HG03378 (cell line): ENCODE data around the gene TMEM132D.

Experiments used
- ATAC-seq: cut with Tn5 transposase; IDR thresholded peaks from one replicate; pipeline ENCODE4 v1.9.1; 2021; ENCODE audit warnings: mild to moderate bottlenecking, moderate library complexity; ENCODE audit not compliant: unreplicated experiment

Gene TMEM132D

DNA sequence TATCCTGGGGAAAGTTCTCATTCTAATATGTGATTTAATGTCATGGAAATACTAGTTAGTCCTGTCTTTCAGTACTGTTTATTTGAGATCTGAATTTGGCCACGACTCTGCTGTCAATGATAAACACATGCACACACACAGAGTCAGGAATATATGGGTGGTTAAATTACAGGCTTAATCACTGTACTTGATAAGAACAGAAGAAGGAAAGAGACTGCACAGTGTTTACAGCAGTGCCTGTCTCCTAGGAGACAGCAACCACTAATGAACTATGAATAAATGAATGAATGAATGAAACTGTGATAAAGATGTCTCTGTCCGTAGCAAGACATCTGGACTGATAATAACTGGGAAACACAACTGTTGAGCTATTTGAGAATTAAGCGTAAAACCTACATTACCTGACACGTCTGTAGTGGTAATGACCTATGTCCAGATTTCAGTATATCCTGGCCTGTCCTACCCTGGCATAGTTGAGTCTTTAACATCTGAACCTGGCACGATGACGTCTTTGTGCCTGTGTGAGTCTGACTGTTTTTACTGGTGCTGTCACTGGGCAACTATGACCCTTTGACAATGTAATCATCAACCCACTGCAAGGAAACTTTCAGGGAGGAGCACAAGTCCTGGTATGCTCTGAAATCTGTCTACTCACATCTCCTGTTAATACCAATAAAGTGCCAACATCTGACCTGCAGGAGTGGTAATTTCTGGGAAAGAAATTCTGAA lies 524.6 kb downstream of the TMEM132D start:
- no peak for ATAC-seq

DNA sequence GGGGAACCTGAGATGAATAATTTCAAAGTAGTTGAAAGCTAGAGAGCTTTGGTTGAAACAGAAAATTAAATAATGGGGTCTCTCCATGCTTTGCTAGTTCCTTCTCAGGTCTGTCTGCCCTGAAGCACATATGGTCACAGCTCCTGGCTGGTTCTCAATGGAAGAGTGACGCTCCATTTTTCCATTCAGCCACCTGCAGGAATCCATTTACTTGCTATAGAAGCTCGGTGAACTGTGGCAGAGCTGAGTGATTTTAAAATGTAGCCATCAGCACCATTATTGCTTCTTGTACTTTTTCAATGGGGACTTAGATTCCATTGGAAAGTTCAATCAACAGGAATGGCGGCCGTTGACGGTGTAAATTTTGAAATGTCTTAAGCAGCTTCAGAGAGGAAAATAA lies 525.3 kb downstream of the TMEM132D start:
- no peak for ATAC-seq

- ATAC-seq = no peak
Observed at GRCh38 chr12:129373746-129374145, 530.1 kb downstream of the TMEM132D start.

DNA sequence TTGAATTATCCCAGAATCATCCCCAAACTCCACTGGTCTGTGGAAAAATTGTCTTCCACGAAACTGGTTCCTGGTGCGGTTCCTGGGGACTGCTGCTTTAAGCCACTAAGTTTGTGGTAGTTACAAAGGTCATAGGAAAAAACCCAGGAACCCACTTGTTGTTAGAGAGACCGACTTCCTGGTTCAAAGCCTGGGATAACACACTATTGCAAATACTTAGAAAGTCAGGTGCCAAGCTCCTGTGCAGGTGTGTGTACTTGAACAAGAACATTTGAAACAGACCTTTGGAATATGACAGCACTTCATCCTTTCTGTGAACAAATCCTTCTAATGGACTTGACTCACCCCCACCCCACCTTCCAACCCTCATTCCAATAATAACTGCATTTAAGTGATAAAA lies 530.9 kb downstream of the TMEM132D start:
- no peak for ATAC-seq

- no peak for ATAC-seq
Observed at GRCh38 chr12:129372348-129372747, 531.5 kb downstream of the TMEM132D start.

GRCh38 chr12:129371268-129371667 lies 532.6 kb downstream of the TMEM132D start:
- no peak for ATAC-seq

GRCh38 chr12:129366656-129367055 lies 537.2 kb downstream of the TMEM132D start:
- no peak for ATAC-seq

DNA sequence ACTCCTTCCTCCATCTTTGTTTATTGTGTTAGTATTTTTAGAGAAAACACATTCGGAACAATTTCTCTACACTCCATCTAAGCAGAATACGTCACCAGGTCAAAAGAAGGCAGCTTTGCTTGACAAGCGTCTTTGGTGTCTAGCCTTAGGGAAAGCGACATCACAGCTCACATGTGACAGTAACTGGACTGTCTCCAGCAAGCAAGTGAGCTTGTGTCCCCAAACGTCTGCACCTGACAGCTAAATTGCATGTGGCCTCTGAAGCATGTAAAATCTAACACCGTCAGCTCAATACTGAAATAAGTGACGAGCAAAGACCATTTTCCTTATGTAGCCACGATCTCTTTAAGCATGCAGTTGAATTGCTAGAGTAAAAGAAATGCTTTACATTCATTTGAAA lies 540.8 kb downstream of the TMEM132D start:
- no peak for ATAC-seq

- ATAC-seq = no peak
Observed at GRCh38 chr12:129357233-129357632, 546.6 kb downstream of the TMEM132D start.

DNA sequence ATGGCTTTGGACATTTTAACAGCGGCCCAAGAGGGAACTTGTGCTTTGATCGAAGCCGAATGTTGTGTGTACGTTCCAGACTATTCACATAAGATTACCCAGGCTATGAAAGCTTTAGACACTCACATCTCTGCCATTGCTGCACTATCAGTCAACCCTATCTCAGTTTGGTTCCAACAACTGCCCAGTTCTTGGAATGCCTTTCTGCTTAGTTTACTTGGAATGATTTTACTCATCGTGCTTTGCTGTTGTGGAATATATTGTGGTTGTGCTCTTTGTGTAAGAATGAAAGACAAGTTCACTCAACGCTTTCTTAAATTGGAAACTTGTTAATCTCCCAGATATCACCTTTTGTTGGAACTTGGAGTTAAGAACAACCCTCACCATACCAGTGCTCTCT lies 552.3 kb downstream of the TMEM132D start:
- no peak for ATAC-seq

- no peak for ATAC-seq
Observed at GRCh38 chr12:129339336-129339735, 564.5 kb downstream of the TMEM132D start.

DNA sequence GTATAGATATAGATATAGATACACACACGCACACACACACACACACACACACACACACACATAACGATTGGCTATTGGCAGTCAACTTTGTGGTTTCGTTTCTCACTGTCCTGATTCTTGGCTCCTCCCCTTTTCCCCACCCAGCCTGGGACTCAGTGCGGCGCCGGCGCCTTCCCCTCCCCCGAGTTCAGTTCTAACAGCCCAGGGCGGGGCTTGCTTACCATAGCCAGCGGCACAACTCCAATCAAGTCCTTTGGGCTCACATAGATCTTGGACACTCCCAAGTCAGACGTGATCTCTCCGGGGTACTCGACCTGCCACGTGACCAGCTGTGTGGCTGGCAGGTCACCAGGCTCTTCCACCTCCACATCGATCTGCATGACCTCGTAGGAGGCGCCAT lies 566.4 kb downstream of the TMEM132D start:
- ATAC-seq = no peak

- no peak for ATAC-seq
Observed at GRCh38 chr12:129335773-129336172, 568.1 kb downstream of the TMEM132D start.

GRCh38 chr12:129332286-129332685 lies 571.5 kb downstream of the TMEM132D start:
- ATAC-seq = no peak

- ATAC-seq = no peak
Observed at GRCh38 chr12:129331356-129332085, 572.3 kb downstream of the TMEM132D start.

GRCh38 chr12:129328235-129328634 lies 575.6 kb downstream of the TMEM132D start:
- no peak for ATAC-seq

DNA sequence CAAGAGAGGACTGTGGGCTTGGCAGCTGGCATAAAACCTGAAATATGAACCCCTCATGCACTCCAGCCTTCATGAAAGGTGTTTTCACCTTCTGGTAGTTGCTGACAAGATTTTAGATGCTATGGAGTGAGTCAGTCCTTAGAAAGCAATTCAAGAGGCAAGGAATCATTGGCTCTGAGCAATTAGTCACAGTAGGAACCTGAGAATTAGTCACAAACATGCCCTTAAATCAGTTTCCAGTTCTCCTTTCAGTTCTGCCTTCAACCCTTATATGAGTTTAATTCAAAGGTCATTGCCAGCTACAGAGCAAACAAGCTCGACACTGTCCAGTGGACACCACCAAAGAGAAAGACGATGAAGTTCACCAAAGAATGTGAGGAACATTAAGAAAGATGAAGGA lies 578.3 kb downstream of the TMEM132D start:
- ATAC-seq = no peak

DNA sequence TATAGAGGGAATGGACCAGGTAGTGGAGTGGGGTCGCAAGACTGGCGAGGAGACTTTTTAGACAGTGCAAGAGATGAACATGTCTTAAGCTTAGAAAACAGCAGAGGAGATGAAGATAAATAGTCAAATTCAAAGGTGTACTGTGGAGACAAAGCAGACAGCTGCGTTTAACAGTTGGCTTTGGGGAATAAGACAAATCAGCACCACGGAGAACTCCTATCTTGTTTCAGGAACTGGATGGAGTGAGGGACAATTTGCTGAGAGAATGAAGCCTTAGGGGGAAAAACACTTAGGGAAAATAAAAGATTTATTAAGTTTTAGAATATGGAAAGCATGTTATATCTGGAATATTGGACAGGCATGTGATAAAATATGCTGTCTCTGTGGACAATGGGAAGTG lies 591.8 kb downstream of the TMEM132D start:
- ATAC-seq = no peak

- no peak for ATAC-seq
Observed at GRCh38 chr12:129310346-129310745, 593.5 kb downstream of the TMEM132D start.

DNA sequence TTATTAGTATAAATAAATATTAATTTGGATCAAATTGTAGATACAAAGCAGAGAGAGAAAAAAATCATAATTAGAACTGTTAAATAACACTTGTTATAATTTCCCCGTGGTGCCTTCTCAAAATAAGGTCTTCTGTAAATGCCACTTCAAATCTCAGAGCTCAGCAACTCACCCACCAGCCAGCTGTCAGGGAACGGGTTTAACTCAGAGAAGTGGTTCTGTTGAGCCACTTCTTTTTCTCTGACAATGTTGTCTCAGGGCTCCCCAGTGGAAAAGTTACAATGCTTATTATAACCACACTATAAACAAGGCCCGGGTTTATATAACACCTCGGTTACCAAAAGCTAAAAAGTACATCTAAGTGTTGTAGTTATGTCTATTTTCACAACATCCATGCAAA lies 598.0 kb downstream of the TMEM132D start:
- ATAC-seq = no peak

DNA sequence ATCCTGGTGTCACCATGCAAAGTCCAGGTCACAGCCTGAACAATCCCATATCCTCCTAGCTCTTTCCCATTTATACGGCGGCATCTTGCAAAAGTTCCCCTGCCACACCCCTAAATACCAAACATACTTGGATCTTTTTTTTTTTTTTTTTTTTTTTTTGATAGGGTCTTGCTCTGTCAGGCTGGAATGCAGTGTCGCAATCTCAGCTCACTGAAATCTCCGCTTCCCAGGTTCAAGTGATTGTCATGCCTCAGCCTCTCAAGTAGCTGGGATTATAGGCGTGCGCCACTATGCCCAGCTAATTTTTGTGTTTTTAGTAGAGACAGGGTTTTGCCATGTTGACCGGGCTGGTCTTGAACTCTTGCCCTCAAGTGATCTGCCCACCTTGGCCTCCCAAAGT lies 599.3 kb downstream of the TMEM132D start:
- no peak for ATAC-seq

- ATAC-seq = no peak
Observed at GRCh38 chr12:129300011-129300410, 603.8 kb downstream of the TMEM132D start.

DNA sequence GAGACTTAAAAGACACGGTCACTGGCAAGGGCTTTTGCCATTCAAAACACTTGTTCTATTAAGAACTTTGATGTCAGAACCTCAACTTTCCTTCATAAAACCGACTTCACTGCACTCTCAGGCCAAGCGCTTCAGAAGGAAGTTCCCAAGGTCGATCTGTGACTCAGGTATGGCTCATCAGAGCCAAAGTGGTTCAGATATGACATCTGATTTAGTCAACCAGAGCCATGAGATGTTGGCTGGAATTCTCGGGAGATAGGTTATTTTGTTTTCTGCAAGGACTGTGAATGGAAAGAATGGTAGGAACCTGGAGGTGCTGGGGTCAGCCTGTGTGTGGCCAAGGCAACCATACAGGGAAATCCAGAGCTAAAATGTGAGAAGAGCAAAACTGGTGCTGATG lies 604.9 kb downstream of the TMEM132D start:
- ATAC-seq = no peak
